ENCODE data around the gene LDLRAD4.

LDLRAD4 gene

GRCh38 chr18:13309031-13309747 lies 90.6 kb downstream of the LDLRAD4 start:
- no peak for DNase-seq (ENCODE audit: low read depth in 2 of 2)

DNA sequence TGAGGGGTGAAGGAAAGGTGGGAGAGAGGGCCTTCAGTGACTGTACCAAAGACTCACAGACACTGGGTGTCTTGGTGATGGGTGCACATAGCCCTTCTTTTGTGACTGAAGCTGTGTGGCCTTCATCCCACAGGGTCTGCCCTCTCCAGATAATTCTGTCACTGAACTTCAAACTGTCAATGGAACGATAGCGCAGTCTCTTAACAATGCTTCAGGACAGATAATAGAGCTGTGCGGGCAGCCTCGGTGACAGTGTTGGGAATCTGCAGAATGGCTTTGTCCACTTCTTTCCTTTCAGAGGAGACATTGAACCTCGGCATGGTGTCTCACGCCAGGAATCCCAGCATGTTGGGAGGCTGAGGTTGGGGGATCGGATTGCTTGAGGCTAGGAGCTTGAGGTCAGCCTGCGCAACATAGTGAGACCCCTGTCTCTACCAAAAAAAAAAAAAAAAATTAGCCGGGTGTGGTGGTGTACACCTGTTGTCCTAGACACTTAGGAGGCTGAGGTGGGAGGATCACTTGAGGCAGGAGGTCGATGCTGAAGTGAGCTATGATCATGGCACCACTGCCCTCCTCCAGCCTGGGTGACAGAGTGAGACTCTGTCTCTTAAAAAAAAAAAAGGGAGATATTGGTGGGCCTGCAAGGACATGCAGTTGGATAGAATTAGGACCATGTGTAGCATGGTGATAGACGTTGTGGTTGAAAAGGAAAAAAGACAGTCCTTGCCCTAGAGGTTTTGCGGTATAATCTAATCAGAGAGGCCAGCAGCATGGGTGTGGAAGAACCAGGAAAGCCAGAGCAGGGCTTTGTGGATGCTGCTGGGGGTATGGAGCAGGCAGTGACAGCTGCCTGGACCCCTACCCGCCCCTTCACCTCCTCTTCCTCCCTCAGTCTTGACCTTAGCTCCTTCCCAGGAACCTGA lies 91.4 kb downstream of the LDLRAD4 start:
- DNase-seq (ENCODE audit: low read depth in 2 of 2): no peak

DNA sequence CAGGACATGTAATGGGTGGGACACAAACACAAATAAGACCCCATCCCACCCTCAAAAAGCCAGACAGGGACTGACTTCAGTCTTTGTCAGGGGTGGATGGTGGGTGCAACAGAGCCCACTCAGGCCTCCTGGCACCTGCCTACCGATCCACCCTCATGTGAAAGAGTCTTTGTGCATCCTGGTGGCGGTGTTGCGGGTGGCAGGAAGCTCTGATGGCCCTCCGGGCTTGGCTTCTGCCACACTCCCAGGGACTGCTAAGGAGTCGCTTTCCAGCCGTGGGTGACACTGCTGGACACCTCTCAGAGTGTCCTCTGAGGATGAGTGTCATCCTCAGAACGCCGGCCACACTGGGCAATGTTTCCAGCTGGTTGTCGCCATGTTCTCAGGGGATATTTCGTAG lies 92.6 kb downstream of the LDLRAD4 start:
- no peak for DNase-seq (ENCODE audit: low read depth in 2 of 2)

DNA sequence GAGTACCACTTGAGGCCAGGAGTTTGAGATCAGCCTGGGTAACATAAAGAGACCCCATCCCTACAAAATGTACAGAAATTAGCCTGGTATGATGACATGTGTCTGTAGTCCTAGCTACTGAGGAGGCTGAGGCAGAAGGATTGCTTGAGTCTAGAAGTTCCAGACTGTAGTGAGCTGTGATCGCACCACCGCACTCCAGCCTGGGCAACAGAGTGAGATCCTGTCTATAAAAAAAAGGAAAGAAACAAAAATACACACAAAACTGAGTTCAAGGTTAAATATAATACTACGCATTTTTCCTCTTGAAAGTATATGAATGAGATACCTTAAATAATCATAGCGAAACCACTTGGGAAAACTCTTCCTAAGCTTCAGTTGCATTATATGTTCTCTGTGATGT lies 94.0 kb downstream of the LDLRAD4 start:
- DNase-seq (ENCODE audit: low read depth in 2 of 2): no peak

GRCh38 chr18:13313006-13313686 lies 94.6 kb downstream of the LDLRAD4 start:
- no peak for DNase-seq (ENCODE audit: low read depth in 2 of 2)

- no peak for DNase-seq (ENCODE audit: low read depth in 2 of 2)
Measured at GRCh38 chr18:13315000-13315399, 96.4 kb downstream of the LDLRAD4 start.

- no peak for DNase-seq (ENCODE audit: low read depth in 2 of 2)
Measured at GRCh38 chr18:13316063-13316462, 97.5 kb downstream of the LDLRAD4 start.

- no peak for DNase-seq (ENCODE audit: low read depth in 2 of 2)
Measured at GRCh38 chr18:13317801-13318200, 99.2 kb downstream of the LDLRAD4 start.

- no peak for DNase-seq (ENCODE audit: low read depth in 2 of 2)
Measured at GRCh38 chr18:13318731-13319501, 100.4 kb downstream of the LDLRAD4 start.

DNA sequence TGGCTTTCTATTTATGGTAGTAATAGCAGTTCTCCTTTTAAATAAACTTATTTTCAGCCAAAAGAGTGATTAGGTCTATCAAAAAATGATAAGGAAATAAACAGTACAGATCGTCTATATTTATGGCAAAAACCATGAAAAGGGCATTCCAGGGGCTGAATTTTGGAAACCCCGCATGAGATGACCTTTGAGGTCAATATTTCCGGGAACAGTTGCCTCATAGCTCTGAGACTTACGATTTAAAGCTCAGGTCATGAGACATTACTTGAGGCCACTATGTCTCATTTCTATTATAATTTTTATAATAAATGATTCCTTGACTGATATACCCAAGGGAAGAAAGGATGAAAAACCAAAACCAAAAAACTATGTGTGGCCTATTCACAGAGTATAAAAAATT lies 101.1 kb downstream of the LDLRAD4 start:
- DNase-seq (ENCODE audit: low read depth in 2 of 2): no peak

DNA sequence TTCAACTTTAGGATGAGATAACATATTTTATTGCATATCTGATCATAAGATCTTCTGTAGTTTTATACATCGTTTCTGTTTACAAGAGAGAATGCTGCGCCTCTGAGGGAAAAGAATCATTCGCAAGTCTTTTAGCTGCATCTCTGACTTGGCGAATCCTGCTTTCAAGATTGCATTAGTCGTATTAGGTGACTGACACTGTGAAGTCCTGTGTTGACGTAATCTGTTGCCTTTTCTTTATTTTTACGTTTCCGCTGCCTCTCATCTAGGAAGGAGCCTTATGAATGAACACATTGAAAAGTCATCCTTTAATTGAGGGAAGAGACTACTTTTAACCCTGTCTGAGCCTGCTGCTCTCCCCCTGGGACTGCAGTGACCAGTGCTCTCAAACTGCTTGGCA lies 101.5 kb downstream of the LDLRAD4 start:
- no peak for DNase-seq (ENCODE audit: low read depth in 2 of 2)

GRCh38 chr18:13320891-13321425 lies 102.4 kb downstream of the LDLRAD4 start:
- DNase-seq (ENCODE audit: low read depth in 2 of 2): no peak

DNA sequence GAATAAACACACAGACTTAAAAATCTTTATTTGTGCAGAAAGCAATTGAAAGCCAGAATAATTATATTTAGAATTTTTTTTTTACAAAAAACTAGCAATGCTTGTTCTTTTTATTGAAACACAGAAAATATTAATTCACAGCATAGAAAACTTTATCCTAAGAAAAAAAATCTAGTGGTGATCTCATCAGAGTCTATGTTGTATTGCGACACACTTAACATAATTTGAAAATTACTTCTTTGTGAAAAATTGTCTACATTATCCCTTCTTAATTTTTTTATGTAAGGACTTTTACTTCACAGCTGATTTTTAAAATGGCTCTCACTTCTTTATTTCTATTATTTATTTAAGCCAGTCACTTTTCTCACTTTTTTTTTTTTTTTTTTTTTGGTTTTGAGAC lies 103.4 kb downstream of the LDLRAD4 start:
- no peak for DNase-seq (ENCODE audit: low read depth in 2 of 2)

DNA sequence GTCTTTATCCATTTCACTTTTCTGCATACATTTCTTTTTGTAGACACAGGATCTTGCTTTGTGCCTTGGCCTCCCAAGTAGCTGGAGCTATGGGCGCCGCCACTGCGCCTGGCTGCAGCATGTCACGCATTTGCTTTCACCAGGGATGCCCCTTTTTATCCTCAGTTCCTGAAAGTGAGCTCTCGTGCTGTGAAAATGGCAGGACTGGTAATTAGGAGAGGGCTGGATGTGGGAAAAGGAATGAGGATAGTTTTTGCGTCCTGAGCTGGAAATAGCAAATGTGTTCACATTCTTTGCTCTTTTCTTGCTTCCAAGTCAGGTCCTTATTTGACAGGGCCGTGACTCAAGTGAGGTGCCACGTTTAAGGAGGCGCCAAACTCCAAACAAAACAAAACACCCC lies 104.6 kb downstream of the LDLRAD4 start:
- no peak for DNase-seq (ENCODE audit: low read depth in 2 of 2)

DNA sequence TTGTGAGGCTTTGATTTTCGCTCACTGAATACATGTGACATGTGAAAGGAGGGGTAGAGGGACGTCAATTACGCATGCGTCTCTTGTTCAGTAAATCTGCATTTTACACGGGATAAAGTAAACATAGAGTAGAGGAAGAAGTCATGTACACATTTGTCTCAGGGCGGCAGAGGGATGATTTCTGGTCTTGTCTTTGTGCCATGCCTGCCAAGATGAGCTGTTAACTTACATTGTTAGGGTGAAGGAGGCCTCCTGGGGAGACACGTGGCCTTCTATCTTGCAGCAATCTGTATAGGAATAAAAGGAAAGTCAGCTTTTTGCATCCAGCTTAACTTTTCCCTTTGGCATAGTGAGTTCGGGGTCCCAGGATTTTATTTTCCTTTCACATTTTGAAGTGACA lies 106.3 kb downstream of the LDLRAD4 start:
- DNase-seq (ENCODE audit: low read depth in 2 of 2): no peak

DNA sequence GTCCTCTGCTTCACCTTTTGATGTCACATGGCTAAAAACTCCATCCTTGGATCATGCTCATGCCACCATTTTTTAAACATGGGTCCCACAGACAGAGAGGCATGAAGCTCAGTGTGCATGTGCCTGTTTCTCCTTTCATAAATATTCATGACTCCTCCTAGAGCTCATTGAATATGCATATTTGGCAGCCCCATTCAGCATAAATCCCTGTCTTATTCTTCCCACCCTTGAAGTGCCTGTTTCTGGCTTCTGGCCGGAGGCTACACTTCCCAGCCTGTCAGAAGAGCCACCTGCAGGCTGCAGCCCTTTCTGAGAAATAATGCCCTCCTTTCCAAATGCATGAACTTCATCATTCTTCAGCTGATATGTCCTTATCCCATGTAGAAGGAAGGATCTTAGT lies 109.7 kb downstream of the LDLRAD4 start:
- DNase-seq (ENCODE audit: low read depth in 2 of 2): no peak

- no peak for DNase-seq (ENCODE audit: low read depth in 2 of 2)
Measured at GRCh38 chr18:13330996-13331395, 112.4 kb downstream of the LDLRAD4 start.

DNA sequence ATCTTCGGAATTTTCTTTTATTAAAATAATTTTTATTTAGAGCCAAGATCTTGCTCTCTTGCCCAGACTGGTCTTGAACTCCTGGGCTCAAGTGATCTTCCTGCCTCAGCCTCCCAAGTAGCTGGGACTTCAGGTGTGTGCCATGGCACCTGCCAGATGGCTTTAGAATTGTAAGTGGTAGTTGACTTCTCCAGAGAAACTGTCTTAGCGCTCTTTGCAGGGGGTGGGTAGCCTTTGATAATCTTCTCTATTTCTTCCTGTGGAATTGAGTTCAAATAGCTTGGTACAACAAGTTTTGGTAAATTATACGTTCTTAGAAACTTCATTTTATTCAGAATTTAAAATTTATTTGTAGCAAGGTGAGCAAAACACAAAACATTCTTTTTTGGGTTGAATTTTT lies 113.3 kb downstream of the LDLRAD4 start:
- DNase-seq (ENCODE audit: low read depth in 2 of 2): no peak

DNA sequence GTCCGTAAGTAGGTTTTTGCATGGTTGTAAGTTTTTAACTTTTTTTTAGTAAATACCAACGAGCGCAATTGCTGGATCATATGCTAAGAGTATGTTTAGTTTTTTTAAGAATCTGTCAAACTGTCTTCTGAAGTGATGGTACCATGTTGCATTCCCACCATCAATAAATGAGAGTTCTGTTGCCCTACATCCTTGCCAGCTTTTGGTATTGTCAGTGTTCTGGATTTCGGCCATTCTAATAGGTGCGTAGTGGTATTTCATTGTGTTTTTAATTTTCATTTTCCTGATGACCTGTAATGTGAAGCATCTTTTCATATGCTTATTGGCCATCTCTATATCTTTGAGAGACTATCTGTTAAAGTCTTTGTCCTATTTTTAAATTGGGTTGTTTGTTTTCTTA lies 114.3 kb downstream of the LDLRAD4 start:
- no peak for DNase-seq (ENCODE audit: low read depth in 2 of 2)

DNA sequence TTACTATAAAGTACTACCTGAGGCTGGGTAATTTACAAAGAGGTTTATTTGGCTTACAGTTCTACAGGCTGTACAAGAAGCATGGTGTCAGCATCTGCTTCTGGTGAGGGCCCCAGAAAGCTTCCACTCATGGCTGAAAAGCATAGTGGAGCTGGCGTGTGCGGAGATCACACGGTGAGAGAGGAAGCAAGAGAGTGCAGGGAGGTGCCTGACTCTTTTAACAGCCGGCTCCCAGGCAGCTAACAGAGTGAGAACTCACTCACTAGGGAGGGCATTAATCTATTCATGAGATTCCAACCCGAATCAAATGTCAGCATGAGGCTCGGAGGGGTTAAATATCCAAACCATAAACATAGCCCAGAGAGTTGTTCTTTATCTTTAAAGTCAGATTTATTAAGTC lies 117.3 kb downstream of the LDLRAD4 start:
- DNase-seq (ENCODE audit: low read depth in 2 of 2): no peak

DNA sequence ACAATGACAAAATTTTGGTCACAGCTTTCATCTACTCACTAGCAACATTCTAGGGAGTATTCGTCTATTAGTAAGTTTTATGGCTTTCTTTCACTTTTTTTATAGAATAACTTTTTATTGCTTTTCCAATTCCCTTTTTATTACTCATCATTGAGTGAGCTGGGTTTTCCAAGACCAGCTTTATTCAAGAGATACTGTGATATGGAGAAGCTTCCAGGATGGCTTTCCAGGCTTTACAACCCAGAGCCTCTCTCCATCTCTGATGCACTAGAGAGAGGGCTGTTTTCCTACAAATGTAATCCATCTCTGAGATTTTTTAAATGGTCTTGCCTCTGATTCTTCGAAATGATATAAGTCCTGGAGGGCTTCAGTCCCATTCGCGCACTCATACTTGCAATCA lies 118.3 kb downstream of the LDLRAD4 start:
- peak in 1 of 2 experiments; percentile 9 for DNase-seq (ENCODE audit: low read depth in 2 of 2)

DNA sequence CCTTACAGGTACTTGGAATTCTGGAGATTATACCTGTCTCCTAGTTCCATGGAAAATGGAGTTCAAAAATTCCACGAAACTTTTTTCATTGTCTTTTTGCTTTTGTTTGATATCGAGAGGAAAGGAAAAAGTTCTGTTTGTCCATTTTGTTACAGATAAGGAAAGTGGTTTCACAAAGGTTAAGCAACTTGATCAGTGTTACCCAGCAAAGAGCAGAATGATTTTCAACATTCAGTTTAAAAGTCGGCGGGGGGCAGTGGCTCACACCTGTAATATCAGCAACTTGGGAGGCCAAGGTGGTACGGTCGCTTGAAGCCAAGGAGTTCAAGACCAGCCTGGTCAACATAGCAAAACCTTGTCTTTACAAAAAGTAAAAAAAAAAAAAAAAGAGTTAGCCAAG lies 118.8 kb downstream of the LDLRAD4 start:
- no peak for DNase-seq (ENCODE audit: low read depth in 2 of 2)
